Measurements from ENCODE around the gene DOCK2. TPM values are rescaled to one million over a fixed set of nuclear protein-coding genes. Genes with fewer than 3 reads are reported as not detected.

Gene DOCK2
- total and polyA plus RNA-seq, 2 donors (not counting 1 experiment from before 2014, with no cell fraction given) = 112 to 330 TPM

- H3K9ac ChIP-seq (ENCODE audit: low read length) = no peak overlapping the region
- no peak overlapping the region for H3K27ac ChIP-seq (ENCODE audit: low read length in 2 of 2)
- H3K9me3 Mint-ChIP-seq (ENCODE audit: insufficient read depth) = no peaks in the 10 kb centered on the region
- H3K36me3 ChIP-seq (replicated peaks in 1 of 2; ENCODE audit: control extremely low read depth in 1 of 2, control insufficient read depth in 1 of 2, extremely low read depth in 1 of 2, insufficient read depth in 2 of 2, low read length in 1 of 2) = peaks cover 22 to 92% of the 10 kb centered on the region in 2 experiments
- TF ChIP-seq EZH2 (IDR thresholded peaks at IDR 0.05; ENCODE audit: borderline replicate concordance, insufficient read depth, low read depth, low read length, poor library complexity, severe bottlenecking) = no peak
- no peak for TF ChIP-seq CTCF (IDR thresholded peaks at IDR 0.05)
- no peak overlapping the region for H3K4me3 ChIP-seq (ENCODE audit: control extremely low read depth in 1 of 5, extremely low read depth in 1 of 5, insufficient read depth in 1 of 5, low read depth in 2 of 5, low read length in 4 of 5)
- no peak overlapping the region for H3K4me3 Mint-ChIP-seq
- H3K4me2 ChIP-seq (replicated peaks; ENCODE audit: low read depth, low read length, poor library complexity, severe bottlenecking) = no peak overlapping the region
- no peaks in the 10 kb centered on the region for H3K79me2 ChIP-seq (ENCODE audit: control insufficient read depth, insufficient read depth, low read length)
- H3K27ac Mint-ChIP-seq = no peak overlapping the region
- no peaks in the 10 kb centered on the region for H3K27me3 ChIP-seq (replicated peaks in 1 of 4; ENCODE audit: control extremely low read depth in 1 of 4, control insufficient read depth in 3 of 4, insufficient read depth in 4 of 4, low read length in 3 of 4)
- DNase-seq (no peak), ATAC-seq (ENCODE audit: low read depth) (no peak)
- ChIA-PET POLR2A (no interaction called here), CTCF (interaction anchor here (1.4 to 2.6 kb wide), 2 partner anchors 10 to 14 kb away, joined by 4 to 11 read pairs; no protein-coding TSS in a partner anchor)
- H3K4me1 Mint-ChIP-seq = no peaks in the 10 kb centered on the region
- no peaks in the 10 kb centered on the region for H3K4me1 ChIP-seq (ENCODE audit: control insufficient read depth in 2 of 2, insufficient read depth in 2 of 2, low read length in 2 of 2)
- H3K9me3 ChIP-seq (ENCODE audit: control extremely low read depth in 1 of 3, control insufficient read depth in 2 of 3, insufficient read depth in 1 of 3, low read length in 2 of 3) = peaks cover 0 to 6% (median 2%) of the 10 kb centered on the region in 3 donors
- H4K20me1 ChIP-seq (ENCODE audit: control insufficient read depth, insufficient read depth, low read length, poor library complexity, severe bottlenecking) = no peaks in the 10 kb centered on the region
- no peaks in the 10 kb centered on the region for H3K27me3 Mint-ChIP-seq
- intact Hi-C loops (cut with micrococcal nuclease) = no loop called here
- over 99% methylated on average over 11 of the region's 11 CpGs for WGBS (ENCODE audit: insufficient coverage)
- no peak overlapping the region for H2AFZ ChIP-seq (ENCODE audit: insufficient read depth, low read depth, low read length, poor library complexity, severe bottlenecking)
Observed at GRCh38 chr5:170057311-170057710, 420.2 kb downstream of the DOCK2 start.

- Histone ChIP-seq H3K9ac (ENCODE audit: low read length) (no peak overlapping the region), H2AFZ (ENCODE audit: insufficient read depth, low read depth, low read length, poor library complexity, severe bottlenecking) (no peak overlapping the region), H3K36me3 (replicated peaks in 1 of 2; ENCODE audit: control extremely low read depth in 1 of 2, control insufficient read depth in 1 of 2, extremely low read depth in 1 of 2, insufficient read depth in 2 of 2, low read length in 1 of 2) (peaks cover 33 to 92% of the 10 kb centered on the region in 2 experiments), H3K79me2 (ENCODE audit: control insufficient read depth, insufficient read depth, low read length) (no peaks in the 10 kb centered on the region), H3K4me1 (ENCODE audit: control insufficient read depth in 2 of 2, insufficient read depth in 2 of 2, low read length in 2 of 2) (no peaks in the 10 kb centered on the region), H3K27me3 (replicated peaks in 1 of 4; ENCODE audit: control extremely low read depth in 1 of 4, control insufficient read depth in 3 of 4, insufficient read depth in 4 of 4, low read length in 3 of 4) (no peaks in the 10 kb centered on the region), H3K4me2 (replicated peaks; ENCODE audit: low read depth, low read length, poor library complexity, severe bottlenecking) (no peak overlapping the region), H3K4me3 (ENCODE audit: control extremely low read depth in 1 of 5, extremely low read depth in 1 of 5, insufficient read depth in 1 of 5, low read depth in 2 of 5, low read length in 4 of 5) (no peak overlapping the region), H3K27ac (ENCODE audit: low read length in 2 of 2) (no peak overlapping the region), H4K20me1 (ENCODE audit: control insufficient read depth, insufficient read depth, low read length, poor library complexity, severe bottlenecking) (no peaks in the 10 kb centered on the region), H3K9me3 (ENCODE audit: control extremely low read depth in 1 of 3, control insufficient read depth in 2 of 3, insufficient read depth in 1 of 3, low read length in 2 of 3) (peaks cover 0 to 6% (median 2%) of the 10 kb centered on the region in 3 donors)
- no peaks in the 10 kb centered on the region for H3K9me3 Mint-ChIP-seq (ENCODE audit: insufficient read depth)
- WGBS (ENCODE audit: insufficient coverage) = no CpG with 5 or more reads among the region's 1 CpG
- ChIA-PET POLR2A (no interaction called here), CTCF (interaction anchor here (2.6 kb wide), 1 partner anchor 12 kb away, joined by 11 read pairs; no protein-coding TSS in a partner anchor)
- intact Hi-C loops (cut with micrococcal nuclease) = no loop called here
- ATAC-seq (ENCODE audit: low read depth) (no peak), DNase-seq (no peak)
- no peak overlapping the region for H3K4me3 Mint-ChIP-seq
- TF ChIP-seq EZH2 (IDR thresholded peaks at IDR 0.05; ENCODE audit: borderline replicate concordance, insufficient read depth, low read depth, low read length, poor library complexity, severe bottlenecking) = no peak
- no peak for TF ChIP-seq CTCF (IDR thresholded peaks at IDR 0.05)
- H3K27ac Mint-ChIP-seq = no peak overlapping the region
- no peaks in the 10 kb centered on the region for H3K27me3 Mint-ChIP-seq
- no peaks in the 10 kb centered on the region for H3K4me1 Mint-ChIP-seq
Observed at GRCh38 chr5:170059221-170059620, 422.1 kb downstream of the DOCK2 start.
